Neural progenitor cell (in vitro differentiated cells): Measurements from ENCODE around the gene IRF7. TPM values are rescaled to one million over a fixed set of nuclear protein-coding genes. Genes with fewer than 3 reads are reported as not detected.

Experiments
- DNase-seq: peaks from one replicate; pipeline ENCODE4 v3.0.0-alpha.2; 2016; ENCODE audit warnings: low spot score
- H2AFZ ChIP-seq: fragments of 200-600 bp; sonication (generic); replicated peaks from 2 replicates; pipeline ENCODE4 v1.6.1; 2016; ENCODE audit warnings: antibody characterized with exemption
- H3F3A ChIP-seq: fragments of 200-600 bp; sonication (generic); 2 replicates; pipeline ENCODE4 v1.6.1; 2016; ENCODE audit warnings: antibody characterized with exemption, low read depth
- H3K27ac ChIP-seq: fragments of 200-600 bp; sonication (generic); 2 replicates; pipeline ENCODE4 v1.5.1; 2016; ENCODE audit warnings: mild to moderate bottlenecking
- H3K27me3 ChIP-seq: fragments of 200-600 bp; sonication (generic); 2 replicates; pipeline ENCODE4 v1.6.1; 2016; ENCODE audit warnings: mild to moderate bottlenecking, moderate library complexity
- H3K36me3 ChIP-seq: fragments of 200-600 bp; sonication (generic); 2 replicates; pipeline ENCODE4 v1.5.1; 2016
- H3K4me1 ChIP-seq: fragments of 200-600 bp; sonication (generic); 2 replicates; pipeline ENCODE4 v1.6.1; 2016; ENCODE audit warnings: mixed run types
- H3K4me2 ChIP-seq: fragments of 200-600 bp; sonication (generic); 2 replicates; pipeline ENCODE4 v1.6.1; 2016
- H3K4me3 ChIP-seq: fragments of 200-600 bp; sonication (generic); 2 replicates; pipeline ENCODE4 v1.5.1; 2016
- H3K79me2 ChIP-seq: fragments of 200-600 bp; sonication (generic); 2 replicates; pipeline ENCODE4 v1.6.1; 2016; ENCODE audit warnings: low read depth
- H3K9ac ChIP-seq: fragments of 200-600 bp; sonication (generic); 2 replicates; pipeline ENCODE4 v1.6.1; 2016
- H3K9me3 ChIP-seq: fragments of 200-600 bp; sonication (generic); 2 replicates; pipeline ENCODE4 v1.5.1; 2016; ENCODE audit warnings: low read depth
- H4K20me1 ChIP-seq: fragments of 200-600 bp; sonication (generic); 2 replicates; pipeline ENCODE4 v1.6.1; 2016; ENCODE audit warnings: low read depth
- H3K27ac Mint-ChIP-seq: 3 replicates; pipeline ENCODE4 v1.8.0; 2021; ENCODE audit warnings: mixed read lengths
- H3K27me3 Mint-ChIP-seq: 2 replicates; pipeline ENCODE4 v1.8.0; 2022; ENCODE audit warnings: low read depth, mild to moderate bottlenecking, inconsistent platforms, moderate library complexity, mixed read lengths; ENCODE audit not compliant: insufficient read depth
- H3K36me3 Mint-ChIP-seq: 3 replicates; pipeline ENCODE4 v1.8.0; 2021; ENCODE audit warnings: mixed read lengths
- H3K4me1 Mint-ChIP-seq: 3 replicates; pipeline ENCODE4 v1.8.0; 2021; ENCODE audit warnings: mixed read lengths
- H3K4me3 Mint-ChIP-seq: 3 replicates; pipeline ENCODE4 v1.8.0; 2021; ENCODE audit warnings: mild to moderate bottlenecking, moderate library complexity, mixed read lengths
- H3K9me3 Mint-ChIP-seq: 3 replicates; pipeline ENCODE4 v1.8.0; 2020; ENCODE audit warnings: mixed read lengths
- EZH2 ChIP-seq: fragments of 200-600 bp; sonication (generic); IDR thresholded peaks from 2 replicates; pipeline ENCODE4 v1.6.1; 2017; ENCODE audit warnings: antibody characterized with exemption, mild to moderate bottlenecking, moderate library complexity
- EZH2phosphoT487 ChIP-seq: fragments of 200-600 bp; sonication (generic); IDR thresholded peaks from 2 replicates; pipeline ENCODE4 v1.6.1; 2017; ENCODE audit warnings: antibody characterized with exemption
- total RNA-seq: library from RNA; depleted of rRNA; stranded (reverse); fragments of >200 nt; gene quantifications from 2 replicates; pipeline ENCODE4 v1.2.3, GENCODE V29; 2015; ENCODE audit warnings: low replicate concordance
- TF ChIP-seq, protein P1 (sequence below): fragments of 200-600 bp; sonication (generic); IDR thresholded peaks from 2 replicates; pipeline ENCODE4 v1.5.1; 2017; ENCODE audit warnings: antibody characterized with exemption, mild to moderate bottlenecking

IRF7 gene
- total RNA-seq, 1 donor from 2014 or later, result 4.3 TPM

DNA sequence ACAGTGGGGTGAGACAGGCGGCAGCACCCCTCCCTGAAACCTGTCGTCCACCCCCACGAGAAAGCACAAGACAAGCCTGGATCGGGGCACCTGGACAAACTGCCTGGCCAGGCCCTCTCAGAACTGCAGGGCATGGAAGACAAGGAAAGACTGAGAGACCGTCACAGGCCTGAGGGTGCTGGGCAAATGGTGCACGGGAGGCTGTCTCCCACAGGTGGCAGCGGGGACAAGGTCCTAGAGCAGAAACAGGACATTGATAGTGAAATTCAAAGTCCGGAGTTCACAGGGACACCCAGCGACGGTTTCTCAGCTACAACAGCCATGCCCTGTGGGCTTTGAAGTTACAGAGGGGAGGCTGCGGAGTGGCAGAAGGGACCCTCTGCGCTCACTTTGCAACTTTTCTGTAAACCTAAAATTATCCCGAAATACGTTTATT lies 42.0 kb upstream of the IRF7 start:
- Mint-ChIP-seq H3K36me3 (peaks cover 13% of the 10 kb centered on the region), H3K4me1 (peaks cover 2% of the 10 kb centered on the region), H3K9me3 (no peaks in the 10 kb centered on the region), H3K27me3 (peaks cover 3% of the 10 kb centered on the region), H3K4me3 (no peak overlapping the region), H3K27ac (no peak overlapping the region)
- no peak overlapping the region for H3K4me3 ChIP-seq
- no peaks in the 10 kb centered on the region for H3K9me3 ChIP-seq
- TF ChIP-seq, protein P1, sequence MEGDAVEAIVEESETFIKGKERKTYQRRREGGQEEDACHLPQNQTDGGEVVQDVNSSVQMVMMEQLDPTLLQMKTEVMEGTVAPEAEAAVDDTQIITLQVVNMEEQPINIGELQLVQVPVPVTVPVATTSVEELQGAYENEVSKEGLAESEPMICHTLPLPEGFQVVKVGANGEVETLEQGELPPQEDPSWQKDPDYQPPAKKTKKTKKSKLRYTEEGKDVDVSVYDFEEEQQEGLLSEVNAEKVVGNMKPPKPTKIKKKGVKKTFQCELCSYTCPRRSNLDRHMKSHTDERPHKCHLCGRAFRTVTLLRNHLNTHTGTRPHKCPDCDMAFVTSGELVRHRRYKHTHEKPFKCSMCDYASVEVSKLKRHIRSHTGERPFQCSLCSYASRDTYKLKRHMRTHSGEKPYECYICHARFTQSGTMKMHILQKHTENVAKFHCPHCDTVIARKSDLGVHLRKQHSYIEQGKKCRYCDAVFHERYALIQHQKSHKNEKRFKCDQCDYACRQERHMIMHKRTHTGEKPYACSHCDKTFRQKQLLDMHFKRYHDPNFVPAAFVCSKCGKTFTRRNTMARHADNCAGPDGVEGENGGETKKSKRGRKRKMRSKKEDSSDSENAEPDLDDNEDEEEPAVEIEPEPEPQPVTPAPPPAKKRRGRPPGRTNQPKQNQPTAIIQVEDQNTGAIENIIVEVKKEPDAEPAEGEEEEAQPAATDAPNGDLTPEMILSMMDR, result no peak
- TF ChIP-seq EZH2 (no peak), EZH2phosphoT487 (no peak)
- no peaks in the 10 kb centered on the region for H3K27me3 ChIP-seq
- no peak overlapping the region for H3K4me2 ChIP-seq
- H3K9ac ChIP-seq, result no peak overlapping the region
- H3K27ac ChIP-seq, result no peak overlapping the region
- no peak for DNase-seq
- peaks cover 10% of the 10 kb centered on the region for H4K20me1 ChIP-seq
- H3F3A ChIP-seq, result no peaks in the 10 kb centered on the region
- no peak overlapping the region for H2AFZ ChIP-seq
- no peaks in the 10 kb centered on the region for H3K79me2 ChIP-seq
- no peaks in the 10 kb centered on the region for H3K4me1 ChIP-seq
- no peaks in the 10 kb centered on the region for H3K36me3 ChIP-seq

DNA sequence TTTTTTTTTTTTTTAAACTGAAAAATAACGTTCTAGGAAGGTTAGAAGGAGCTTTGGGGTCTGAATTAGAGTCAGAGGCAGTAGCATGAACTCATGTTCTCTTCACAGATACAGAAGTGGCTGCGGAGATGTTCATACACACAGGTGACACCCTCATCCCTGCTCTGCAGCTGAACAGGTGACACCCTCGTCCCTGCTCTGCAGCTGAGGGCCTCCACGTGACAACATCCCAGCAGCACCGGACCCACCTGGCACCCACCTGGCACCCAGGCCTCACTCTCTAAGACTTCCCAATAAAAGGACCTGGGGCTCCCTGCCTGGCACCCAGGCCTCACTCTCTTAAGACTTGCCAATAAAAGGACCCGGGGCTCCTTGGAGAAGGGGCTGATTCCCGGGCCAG lies 41.1 kb upstream of the IRF7 start:
- no peak overlapping the region for H3K4me3 Mint-ChIP-seq
- H3K4me2 ChIP-seq, result no peak overlapping the region
- TF ChIP-seq, protein P1, result no peak
- H3K4me1 Mint-ChIP-seq, result peaks cover 2% of the 10 kb centered on the region
- H3K4me3 ChIP-seq, result no peak overlapping the region
- no peaks in the 10 kb centered on the region for H3F3A ChIP-seq
- H3K4me1 ChIP-seq, result no peaks in the 10 kb centered on the region
- no peak for DNase-seq
- H4K20me1 ChIP-seq, result peaks cover 3% of the 10 kb centered on the region
- H3K36me3 Mint-ChIP-seq, result peaks cover 15% of the 10 kb centered on the region
- H3K79me2 ChIP-seq, result no peaks in the 10 kb centered on the region
- H3K36me3 ChIP-seq, result peaks cover 3% of the 10 kb centered on the region
- H3K9me3 Mint-ChIP-seq, result no peaks in the 10 kb centered on the region
- no peak overlapping the region for H3K27ac ChIP-seq
- H3K27me3 ChIP-seq, result no peaks in the 10 kb centered on the region
- peaks cover under 1% of the 10 kb centered on the region for H3K27me3 Mint-ChIP-seq
- no peaks in the 10 kb centered on the region for H3K9me3 ChIP-seq
- no peak overlapping the region for H3K27ac Mint-ChIP-seq
- no peak overlapping the region for H2AFZ ChIP-seq
- H3K9ac ChIP-seq, result no peak overlapping the region

DNA sequence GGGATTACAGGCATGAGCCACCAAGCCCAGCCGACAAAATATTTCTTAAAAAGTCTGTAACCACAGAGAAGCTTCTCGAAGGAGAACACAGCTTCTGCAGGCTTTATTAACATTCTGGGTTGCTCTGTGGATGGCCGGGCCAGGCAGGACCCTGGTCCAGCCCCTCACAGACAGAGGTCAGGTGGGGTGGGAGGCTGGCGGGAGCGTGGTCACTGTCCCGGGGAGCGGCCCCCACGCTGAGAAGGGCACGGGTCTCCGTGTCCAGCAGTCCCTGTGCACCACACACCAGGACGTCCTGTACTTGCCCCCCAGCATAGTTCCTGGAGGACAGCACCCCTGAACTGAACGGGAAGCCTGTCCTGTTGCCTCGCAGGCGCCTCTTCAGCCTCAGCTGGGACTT lies 40.7 kb upstream of the IRF7 start:
- no peaks in the 10 kb centered on the region for H3K9me3 Mint-ChIP-seq
- no peak overlapping the region for H2AFZ ChIP-seq
- H3K79me2 ChIP-seq, result no peaks in the 10 kb centered on the region
- no peaks in the 10 kb centered on the region for H3K9me3 ChIP-seq
- no peak overlapping the region for H3K27ac Mint-ChIP-seq
- H3K4me1 ChIP-seq, result no peaks in the 10 kb centered on the region
- no peak for TF ChIP-seq EZH2
- TF ChIP-seq, protein P1, result no peak
- H3K36me3 Mint-ChIP-seq, result peaks cover 16% of the 10 kb centered on the region
- H4K20me1 ChIP-seq, result no peaks in the 10 kb centered on the region
- DNase-seq, result no peak
- no peak overlapping the region for H3K4me3 ChIP-seq
- H3F3A ChIP-seq, result no peaks in the 10 kb centered on the region
- peaks cover 2% of the 10 kb centered on the region for H3K4me1 Mint-ChIP-seq
- H3K36me3 ChIP-seq, result peaks cover 6% of the 10 kb centered on the region
- H3K4me3 Mint-ChIP-seq, result no peak overlapping the region
- no peaks in the 10 kb centered on the region for H3K27me3 Mint-ChIP-seq
- no peaks in the 10 kb centered on the region for H3K27me3 ChIP-seq
- H3K9ac ChIP-seq, result no peak overlapping the region
- no peak overlapping the region for H3K27ac ChIP-seq
- no peak overlapping the region for H3K4me2 ChIP-seq
